GM12891 (cell line): ENCODE data around the gene CST8.

Source experiments
- POLR2A ChIP-seq: IDR thresholded peaks from 2 replicates; pipeline ENCODE4 v1.6.1; 2011; ENCODE audit warnings: low read depth, low read length, control low read depth
- POLR2AphosphoS5 ChIP-seq: IDR thresholded peaks from 2 replicates; pipeline ENCODE4 v1.6.1; 2011; ENCODE audit warnings: low read depth, low read length, control low read depth
- SPI1 ChIP-seq: IDR thresholded peaks from 2 replicates; pipeline ENCODE4 v1.6.1; 2011; ENCODE audit warnings: low read depth, low read length, control low read depth
- TAF1 ChIP-seq: IDR thresholded peaks from 2 replicates; pipeline ENCODE4 v1.6.1; 2011; ENCODE audit warnings: low read depth, low read length, control low read depth

DNA sequence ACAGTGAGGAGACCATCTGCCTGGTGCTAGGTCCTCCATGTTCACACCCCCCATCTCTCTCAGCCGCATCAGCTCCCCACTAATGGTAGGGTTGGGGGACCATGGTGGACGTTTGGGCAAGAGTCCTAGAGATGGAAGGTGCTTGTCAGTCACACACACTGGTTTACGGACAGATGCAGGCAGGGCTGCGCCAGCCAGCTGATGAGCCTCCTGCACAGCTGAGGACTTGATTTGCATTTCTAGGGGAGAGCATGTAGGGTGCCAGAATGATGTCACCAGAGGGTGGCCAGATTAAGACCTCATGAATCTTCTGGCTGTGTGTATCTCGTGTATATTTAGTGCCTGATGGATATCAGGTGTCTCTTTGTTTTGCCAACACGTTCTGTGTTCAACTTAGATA lies 28.6 kb downstream of the CST8 start:
- TF ChIP-seq POLR2A (no peak), POLR2AphosphoS5 (no peak), TAF1 (no peak), SPI1 (no peak)
